ENCODE measurements around the gene RCAN2. TPM values are rescaled to one million over a fixed set of nuclear protein-coding genes. Genes with fewer than 3 reads are reported as not detected.

The RCAN2 gene
- total RNA-seq, 1 donor from 2014 or later, result 3.6 TPM

GRCh38 chr6:46244670-46245069 is 246.6 kb downstream of the RCAN2 start:
- Mint-ChIP-seq H3K27me3 (ENCODE audit: low read depth) (no peaks in the 10 kb centered on the region), H3K4me1 (peaks cover 19% of the 10 kb centered on the region), H3K9me3 (peaks cover 2% of the 10 kb centered on the region), H3K36me3 (ENCODE audit: low read depth) (no peaks in the 10 kb centered on the region), H3K4me3 (no peak overlapping the region), H3K27ac (ENCODE audit: unreplicated experiment) (no peak overlapping the region)
- TF ChIP-seq, protein P1, sequence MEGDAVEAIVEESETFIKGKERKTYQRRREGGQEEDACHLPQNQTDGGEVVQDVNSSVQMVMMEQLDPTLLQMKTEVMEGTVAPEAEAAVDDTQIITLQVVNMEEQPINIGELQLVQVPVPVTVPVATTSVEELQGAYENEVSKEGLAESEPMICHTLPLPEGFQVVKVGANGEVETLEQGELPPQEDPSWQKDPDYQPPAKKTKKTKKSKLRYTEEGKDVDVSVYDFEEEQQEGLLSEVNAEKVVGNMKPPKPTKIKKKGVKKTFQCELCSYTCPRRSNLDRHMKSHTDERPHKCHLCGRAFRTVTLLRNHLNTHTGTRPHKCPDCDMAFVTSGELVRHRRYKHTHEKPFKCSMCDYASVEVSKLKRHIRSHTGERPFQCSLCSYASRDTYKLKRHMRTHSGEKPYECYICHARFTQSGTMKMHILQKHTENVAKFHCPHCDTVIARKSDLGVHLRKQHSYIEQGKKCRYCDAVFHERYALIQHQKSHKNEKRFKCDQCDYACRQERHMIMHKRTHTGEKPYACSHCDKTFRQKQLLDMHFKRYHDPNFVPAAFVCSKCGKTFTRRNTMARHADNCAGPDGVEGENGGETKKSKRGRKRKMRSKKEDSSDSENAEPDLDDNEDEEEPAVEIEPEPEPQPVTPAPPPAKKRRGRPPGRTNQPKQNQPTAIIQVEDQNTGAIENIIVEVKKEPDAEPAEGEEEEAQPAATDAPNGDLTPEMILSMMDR (conservative IDR thresholded peaks at IDR 0.05), result no peak
- DNase-seq (ENCODE audit: low read depth, low spot score), result no peak

DNA sequence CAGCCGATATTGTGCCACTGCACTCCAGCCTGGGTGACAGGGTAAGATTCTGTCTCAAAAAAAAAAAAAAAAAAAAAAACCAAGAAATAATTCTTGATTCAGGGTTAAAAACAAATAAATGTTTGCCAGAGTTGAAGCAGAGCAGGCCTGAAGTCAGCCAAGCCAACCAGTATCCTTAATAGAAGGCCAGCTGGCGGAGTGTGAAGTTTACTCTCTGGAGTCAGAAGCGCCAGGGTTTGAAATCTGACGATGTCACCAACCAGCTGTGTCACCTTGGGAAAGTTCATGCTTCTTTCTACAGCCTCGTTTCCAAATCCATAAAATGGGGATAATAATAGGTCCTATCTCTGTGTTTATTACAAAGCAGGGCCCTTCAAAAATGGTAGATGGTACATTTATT is 247.5 kb downstream of the RCAN2 start:
- H3K27ac Mint-ChIP-seq (ENCODE audit: unreplicated experiment), result no peak overlapping the region
- no peaks in the 10 kb centered on the region for H3K27me3 Mint-ChIP-seq (ENCODE audit: low read depth)
- no peak overlapping the region for H3K4me3 Mint-ChIP-seq
- H3K4me1 Mint-ChIP-seq, result peaks cover 19% of the 10 kb centered on the region
- no peaks in the 10 kb centered on the region for H3K9me3 Mint-ChIP-seq
- no peak for DNase-seq (ENCODE audit: low read depth, low spot score)
- TF ChIP-seq, protein P1 (conservative IDR thresholded peaks at IDR 0.05), result no peak
- H3K36me3 Mint-ChIP-seq (ENCODE audit: low read depth), result no peaks in the 10 kb centered on the region

GRCh38 chr6:46242921-46243320 is 248.3 kb downstream of the RCAN2 start:
- H3K9me3 Mint-ChIP-seq, result no peaks in the 10 kb centered on the region
- TF ChIP-seq, protein P1 (conservative IDR thresholded peaks at IDR 0.05), result no peak
- no peaks in the 10 kb centered on the region for H3K36me3 Mint-ChIP-seq (ENCODE audit: low read depth)
- no peak overlapping the region for H3K4me3 Mint-ChIP-seq
- no peak for DNase-seq (ENCODE audit: low read depth, low spot score)
- peaks cover 19% of the 10 kb centered on the region for H3K4me1 Mint-ChIP-seq
- H3K27me3 Mint-ChIP-seq (ENCODE audit: low read depth), result no peaks in the 10 kb centered on the region
- H3K27ac Mint-ChIP-seq (ENCODE audit: unreplicated experiment), result no peak overlapping the region

- Mint-ChIP-seq H3K27ac (ENCODE audit: unreplicated experiment) (peak overlapping the region; percentile 83), H3K9me3 (no peaks in the 10 kb centered on the region), H3K27me3 (ENCODE audit: low read depth) (no peaks in the 10 kb centered on the region), H3K4me1 (peaks cover 19% of the 10 kb centered on the region), H3K36me3 (ENCODE audit: low read depth) (no peaks in the 10 kb centered on the region), H3K4me3 (no peak overlapping the region)
- DNase-seq (ENCODE audit: low read depth, low spot score), result no peak
- TF ChIP-seq, protein P1 (conservative IDR thresholded peaks at IDR 0.05), result no peak
Measured at GRCh38 chr6:46240866-46241565, 250.2 kb downstream of the RCAN2 start.

- no peaks in the 10 kb centered on the region for H3K36me3 Mint-ChIP-seq (ENCODE audit: low read depth)
- H3K4me1 Mint-ChIP-seq, result peaks cover 12% of the 10 kb centered on the region
- no peaks in the 10 kb centered on the region for H3K9me3 Mint-ChIP-seq
- H3K27ac Mint-ChIP-seq (ENCODE audit: unreplicated experiment), result no peak overlapping the region
- no peak overlapping the region for H3K4me3 Mint-ChIP-seq
- no peak for DNase-seq (ENCODE audit: low read depth, low spot score)
- TF ChIP-seq, protein P1 (conservative IDR thresholded peaks at IDR 0.05), result no peak
- H3K27me3 Mint-ChIP-seq (ENCODE audit: low read depth), result no peaks in the 10 kb centered on the region
Measured at GRCh38 chr6:46236752-46237151, 254.5 kb downstream of the RCAN2 start.
